Caco-2 (cell line): ENCODE data around the gene PER2. TPM values are rescaled to one million over a fixed set of nuclear protein-coding genes. Genes with fewer than 3 reads are reported as not detected.

Source experiments
- BruUV-seq: library from RNA; stranded (reverse); fragments of 400-500 nt; replicated peaks from 2 replicates; lab custom pipeline; 2021; lab: Mats Ljungman, UMichigan
- CTCF ChIA-PET: fragments of 300-600 bp; sonication (Branson Sonifier 250); formaldehyde crosslinking; loops from one replicate; lab custom pipeline; 2022; ENCODE audit warnings: antibody characterized with exemption; lab: Charles Lee
- POLR2A ChIA-PET: fragments of 300-600 bp; sonication (Branson Sonifier 250); formaldehyde crosslinking; loops from one replicate; lab custom pipeline; 2022; ENCODE audit warnings: antibody characterized with exemption; lab: Charles Lee
- DNase-seq, 2 experiments: peaks; one replicate each; pipeline versions ENCODE4 v3.0.0 to v3.0.0-alpha.2; 2020 to 2022
- H3K27me3 ChIP-seq: replicated peaks from 2 replicates; pipeline ENCODE4 v1.6.0; 2011; ENCODE audit warnings: low read length; ENCODE audit not compliant: control insufficient read depth, insufficient read depth
- H3K36me3 ChIP-seq: 2 replicates; pipeline ENCODE4 v1.5.1; 2011; ENCODE audit warnings: low read length; ENCODE audit not compliant: control insufficient read depth, insufficient read depth
- H3K4me1 ChIP-seq: fragments of 250-450 bp; sonication (Bioruptor Pico); 2 replicates; pipeline ENCODE4 v1.5.1; 2020; ENCODE audit warnings: mild to moderate bottlenecking
- H3K4me3 ChIP-seq: 2 replicates; pipeline ENCODE4 v1.5.1; 2011; ENCODE audit warnings: low read depth, mild to moderate bottlenecking, control low read depth, low read length
- H3K9me3 ChIP-seq: fragments of 250-450 bp; sonication (Bioruptor Pico); 2 replicates; pipeline ENCODE4 v1.5.1; 2020; ENCODE audit warnings: mild to moderate bottlenecking, moderate library complexity
- H3K27ac Mint-ChIP-seq: one replicate; pipeline ENCODE4 v1.8.0; 2022; ENCODE audit warnings: mixed read lengths; ENCODE audit not compliant: unreplicated experiment
- H3K27me3 Mint-ChIP-seq: one replicate; pipeline ENCODE4 v1.8.0; 2022; ENCODE audit warnings: mixed read lengths; ENCODE audit not compliant: insufficient read depth, unreplicated experiment
- H3K36me3 Mint-ChIP-seq: one replicate; pipeline ENCODE4 v1.8.0; 2022; ENCODE audit warnings: mild to moderate bottlenecking, mixed read lengths; ENCODE audit not compliant: insufficient read depth, unreplicated experiment
- H3K4me1 Mint-ChIP-seq: one replicate; pipeline ENCODE4 v1.8.0; 2022; ENCODE audit warnings: low read depth, mixed read lengths; ENCODE audit not compliant: unreplicated experiment
- H3K4me3 Mint-ChIP-seq: one replicate; pipeline ENCODE4 v1.8.0; 2022; ENCODE audit warnings: mild to moderate bottlenecking, moderate library complexity, mixed read lengths; ENCODE audit not compliant: unreplicated experiment
- H3K9me3 Mint-ChIP-seq: one replicate; pipeline ENCODE4 v1.8.0; 2022; ENCODE audit warnings: mixed read lengths; ENCODE audit not compliant: unreplicated experiment
- CTCF ChIP-seq, 2 experiments: fragments of 200-600 bp in 1 of 2; IDR thresholded peaks; 1 replicate in 1 of 2; 2 replicates in 1 of 2; pipeline versions ENCODE4 v1.5.1 to v1.8.0; 2011 to 2022; ENCODE audit warnings: antibody characterized with exemption in 1 of 2, control low read depth in 1 of 2, inconsistent platforms in 1 of 2, low read depth in 1 of 2, low read length in 1 of 2, mild to moderate bottlenecking in 1 of 2, moderate library complexity in 1 of 2; ENCODE audit not compliant: insufficient read depth in 1 of 2, severe bottlenecking in 1 of 2, unreplicated experiment in 1 of 2
- intact Hi-C: fragments of 100-400 bp; cut with micrococcal nuclease; formaldehyde crosslinking; loops from one replicate; pipeline ENCODE4 v1.10.0; 2022; ENCODE audit not compliant: unreplicated experiment
- total RNA-seq: library from RNA; stranded (reverse); gene quantifications from 2 replicates; pipeline ENCODE4 v1.2.3, GENCODE V29; 2022

The PER2 gene
- total RNA-seq, 1 experiment from 2014 or later = 12.2 TPM

DNA sequence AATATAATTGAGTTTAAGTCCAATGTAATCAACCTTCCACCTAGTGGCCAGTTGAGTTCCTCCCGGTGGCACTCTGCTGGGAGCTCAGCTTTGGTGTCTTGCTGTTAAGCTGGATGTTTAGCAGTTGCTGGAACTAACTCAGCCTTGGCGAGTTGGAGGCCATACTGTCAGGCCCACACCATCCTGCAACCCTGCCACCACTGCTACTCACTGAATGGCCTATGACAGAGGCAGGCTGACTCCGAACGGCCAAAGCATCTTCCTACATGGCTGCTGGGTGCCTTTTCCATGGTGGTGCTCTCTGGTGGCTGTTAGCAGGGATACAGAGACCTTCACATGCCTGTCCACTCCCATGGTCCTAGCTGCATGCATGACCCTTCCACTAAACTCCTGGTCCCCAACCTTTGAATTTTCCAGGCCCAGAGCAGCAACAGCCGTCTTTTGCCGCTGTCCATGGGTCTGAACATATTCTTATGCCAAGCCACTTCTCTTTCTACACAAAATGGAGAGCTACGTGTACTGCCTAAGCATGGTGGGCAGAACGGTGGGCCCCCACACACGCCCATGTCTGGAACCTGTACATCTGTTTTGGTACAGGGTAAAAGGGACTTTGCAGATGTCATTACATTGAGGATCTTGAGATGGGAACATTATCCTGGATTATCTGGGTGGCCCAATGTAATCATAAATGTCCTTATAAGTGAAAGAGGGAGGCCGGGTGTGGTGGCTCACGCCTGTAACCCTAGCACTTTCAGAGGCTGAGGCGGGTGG is 16.9 kb upstream of the PER2 start:
- Histone ChIP-seq H3K36me3 (no peaks in the 10 kb centered on the region), H3K27me3 (no peaks in the 10 kb centered on the region), H3K4me3 (no peak overlapping the region), H3K4me1 (peaks cover 14% of the 10 kb centered on the region), H3K9me3 (no peaks in the 10 kb centered on the region)
- no peak for DNase-seq
- ChIA-PET CTCF (interaction anchor here (2.4 kb wide), 1 partner anchor 42 kb away, joined by 12 read pairs; no protein-coding TSS in a partner anchor), POLR2A (no interaction called here)
- Mint-ChIP-seq H3K27ac (no peak overlapping the region), H3K27me3 (no peaks in the 10 kb centered on the region), H3K36me3 (no peaks in the 10 kb centered on the region), H3K4me3 (no peak overlapping the region), H3K9me3 (no peaks in the 10 kb centered on the region), H3K4me1 (peaks cover 6% of the 10 kb centered on the region)
- intact Hi-C loops = loop anchor here (2.0 kb wide), 1 partner anchor 16 kb away; the partner anchor contains the start of gene PER2
- TF ChIP-seq CTCF (IDR thresholded peaks at IDR 0.05; ENCODE audit: insufficient read depth in 1 of 2, low read depth in 1 of 2, low read length in 1 of 2, severe bottlenecking in 1 of 2, unreplicated experiment in 1 of 2) = peak in 1 of 2 experiments; percentile 41
- no TSS peak for BruUV-seq

DNA sequence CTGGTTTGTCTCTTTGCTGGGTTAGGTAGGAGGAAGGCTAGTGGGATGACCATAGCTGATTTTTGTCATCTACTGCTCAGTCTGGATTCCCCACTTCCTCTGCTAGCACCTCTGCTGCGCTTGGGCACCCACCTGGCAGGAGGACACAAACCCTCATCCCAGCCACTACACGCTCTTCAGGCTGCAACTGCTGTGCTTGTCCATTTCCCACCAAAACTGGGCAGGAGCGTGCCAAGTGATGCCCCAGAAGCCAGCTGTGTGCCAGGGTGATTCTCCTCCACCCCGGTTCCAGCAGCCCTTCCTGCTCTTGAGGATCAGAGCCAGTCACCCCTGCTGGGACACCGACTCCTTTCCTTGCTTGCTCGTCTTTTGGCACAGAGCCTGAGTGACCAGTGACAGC is 15.7 kb upstream of the PER2 start:
- no peak for TF ChIP-seq CTCF (IDR thresholded peaks at IDR 0.05; ENCODE audit: insufficient read depth in 1 of 2, low read depth in 1 of 2, low read length in 1 of 2, severe bottlenecking in 1 of 2, unreplicated experiment in 1 of 2)
- Histone ChIP-seq H3K27me3 (no peaks in the 10 kb centered on the region), H3K36me3 (no peaks in the 10 kb centered on the region), H3K4me3 (no peak overlapping the region), H3K4me1 (peaks cover 14% of the 10 kb centered on the region), H3K9me3 (no peaks in the 10 kb centered on the region)
- CTCF ChIA-PET = interaction anchor here (2.4 kb wide), 1 partner anchor 41 kb away, joined by 12 read pairs; no protein-coding TSS in a partner anchor
- H3K4me3 Mint-ChIP-seq = no peak overlapping the region
- DNase-seq = no peak
- no peaks in the 10 kb centered on the region for H3K9me3 Mint-ChIP-seq
- no peak overlapping the region for H3K27ac Mint-ChIP-seq
- no peaks in the 10 kb centered on the region for H3K27me3 Mint-ChIP-seq
- H3K4me1 Mint-ChIP-seq = peaks cover 6% of the 10 kb centered on the region
- POLR2A ChIA-PET = no interaction called here
- no TSS peak for BruUV-seq
- intact Hi-C loops = loop anchor here (2.0 kb wide), 1 partner anchor 15 kb away; the partner anchor contains the start of gene PER2
- no peaks in the 10 kb centered on the region for H3K36me3 Mint-ChIP-seq

DNA sequence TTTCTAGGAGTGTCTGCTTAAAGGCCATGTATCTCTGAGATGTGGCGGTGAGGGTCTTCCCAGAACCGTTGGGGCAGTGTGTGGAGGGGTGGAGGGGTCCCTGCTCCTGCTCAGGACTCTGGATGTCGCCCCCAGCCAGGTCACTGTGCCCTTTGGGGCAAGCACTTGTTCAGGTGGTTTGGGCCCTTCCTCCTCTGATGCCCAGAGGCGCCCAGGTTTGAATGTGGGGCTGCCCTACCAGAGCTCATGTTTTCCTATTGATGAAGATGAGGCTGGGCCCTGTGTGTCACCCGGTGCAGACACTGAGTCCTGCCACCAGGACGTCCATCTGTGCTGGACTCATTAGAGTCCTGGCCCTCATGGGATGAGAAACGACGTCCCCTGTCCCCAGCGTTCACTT is 14.3 kb upstream of the PER2 start:
- Mint-ChIP-seq H3K36me3 (no peaks in the 10 kb centered on the region), H3K4me3 (no peak overlapping the region), H3K9me3 (no peaks in the 10 kb centered on the region), H3K27me3 (no peaks in the 10 kb centered on the region), H3K4me1 (peaks cover 6% of the 10 kb centered on the region), H3K27ac (no peak overlapping the region)
- TF ChIP-seq CTCF (IDR thresholded peaks at IDR 0.05; ENCODE audit: insufficient read depth in 1 of 2, low read depth in 1 of 2, low read length in 1 of 2, severe bottlenecking in 1 of 2, unreplicated experiment in 1 of 2) = no peak
- Histone ChIP-seq H3K9me3 (no peaks in the 10 kb centered on the region), H3K4me1 (peaks cover 14% of the 10 kb centered on the region), H3K4me3 (no peak overlapping the region), H3K36me3 (no peaks in the 10 kb centered on the region), H3K27me3 (no peaks in the 10 kb centered on the region)
- no TSS peak for BruUV-seq
- CTCF ChIA-PET = no interaction called here
- intact Hi-C loops = no loop called here
- DNase-seq = no peak
- POLR2A ChIA-PET = no interaction called here
